ENCODE results near the gene TOX4. TPM values are rescaled to one million over a fixed set of nuclear protein-coding genes. Genes with fewer than 3 reads are reported as not detected.

Gene TOX4
- total and polyA plus RNA-seq, 2 of the 4 experiments (the other 2 are of a cell fraction) = 26.7 to 56.6 TPM

GRCh38 chr14:21467616-21468015 lies 9.4 kb upstream of the TOX4 start (continued):
- no peak for TF ChIP-seq MAFK (IDR thresholded peaks at IDR 0.05; ENCODE audit: low read depth, low read length)
- TF ChIP-seq CEBPB (IDR thresholded peaks at IDR 0.05; ENCODE audit: low read depth, low read length) = no peak
- no peak for TF ChIP-seq USF2 (IDR thresholded peaks at IDR 0.05; ENCODE audit: low read depth, low read length)
- TF ChIP-seq CHD1 (IDR thresholded peaks at IDR 0.05; ENCODE audit: low read depth, low read length) = no peak
- no peak for TF ChIP-seq BHLHE40 (IDR thresholded peaks at IDR 0.05; ENCODE audit: low read depth, low read length)

Measured in IMR-90 (cell line).